Hematopoietic multipotent progenitor cell (in vitro differentiated cells): ENCODE data around the gene LPCAT1. TPM values are rescaled to one million over a fixed set of nuclear protein-coding genes. Genes with fewer than 3 reads are reported as not detected.

Experiments used
- DNase-seq, 3 donors: peaks; one replicate each; pipeline ENCODE4 v3.0.0-alpha.2; 2011 to 2015; ENCODE audit warnings: low read depth in 2 of 3, low spot score in 2 of 3
- small RNA-seq: library from RNA; depleted of rRNA; stranded (forward); fragments of <200 nt; gene quantifications from one replicate; pipeline ENCODE3, GENCODE V24; 2012
- total RNA-seq: library from RNA; depleted of rRNA; stranded (reverse); fragments of >200 nt; gene quantifications from one replicate; pipeline ENCODE4 v1.2.3, GENCODE V29; 2012

The LPCAT1 gene
- total RNA-seq, 1 donor, result 27.5 TPM

GRCh38 chr5:1417586-1418225 lies 106.1 kb downstream of the LPCAT1 start:
- DNase-seq, result no peak

DNA sequence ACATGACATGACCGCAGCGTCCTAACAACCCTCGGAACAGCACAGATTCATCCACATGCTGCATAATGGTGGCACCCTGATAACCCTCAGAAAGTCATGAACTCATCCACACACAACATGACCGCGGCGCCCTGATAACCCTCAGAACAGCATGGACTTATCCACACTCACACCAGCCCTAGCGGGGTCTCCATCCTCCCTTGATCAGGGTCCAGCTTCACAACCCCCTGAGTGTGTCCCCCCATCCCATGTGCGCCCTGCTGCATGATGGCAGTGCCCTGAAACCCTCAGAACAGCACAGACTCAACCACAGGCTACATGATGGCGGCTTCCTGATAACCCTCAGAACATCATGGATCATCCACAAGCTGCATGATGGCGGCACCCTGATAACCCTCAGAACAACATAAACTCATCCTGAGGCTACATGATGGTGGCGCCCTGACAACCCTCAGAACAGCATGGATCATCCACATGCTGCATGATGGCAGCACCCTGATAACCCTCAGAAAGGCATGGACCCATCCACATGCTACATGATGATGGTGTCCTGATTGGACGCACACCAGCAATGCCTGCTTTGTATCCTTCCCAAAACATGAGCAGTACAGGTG lies 106.8 kb downstream of the LPCAT1 start:
- no peak for DNase-seq

- DNase-seq, result no peak
Observed at GRCh38 chr5:1415626-1416360, 108.0 kb downstream of the LPCAT1 start.

GRCh38 chr5:1415059-1415425 lies 108.7 kb downstream of the LPCAT1 start:
- no peak for DNase-seq

DNA sequence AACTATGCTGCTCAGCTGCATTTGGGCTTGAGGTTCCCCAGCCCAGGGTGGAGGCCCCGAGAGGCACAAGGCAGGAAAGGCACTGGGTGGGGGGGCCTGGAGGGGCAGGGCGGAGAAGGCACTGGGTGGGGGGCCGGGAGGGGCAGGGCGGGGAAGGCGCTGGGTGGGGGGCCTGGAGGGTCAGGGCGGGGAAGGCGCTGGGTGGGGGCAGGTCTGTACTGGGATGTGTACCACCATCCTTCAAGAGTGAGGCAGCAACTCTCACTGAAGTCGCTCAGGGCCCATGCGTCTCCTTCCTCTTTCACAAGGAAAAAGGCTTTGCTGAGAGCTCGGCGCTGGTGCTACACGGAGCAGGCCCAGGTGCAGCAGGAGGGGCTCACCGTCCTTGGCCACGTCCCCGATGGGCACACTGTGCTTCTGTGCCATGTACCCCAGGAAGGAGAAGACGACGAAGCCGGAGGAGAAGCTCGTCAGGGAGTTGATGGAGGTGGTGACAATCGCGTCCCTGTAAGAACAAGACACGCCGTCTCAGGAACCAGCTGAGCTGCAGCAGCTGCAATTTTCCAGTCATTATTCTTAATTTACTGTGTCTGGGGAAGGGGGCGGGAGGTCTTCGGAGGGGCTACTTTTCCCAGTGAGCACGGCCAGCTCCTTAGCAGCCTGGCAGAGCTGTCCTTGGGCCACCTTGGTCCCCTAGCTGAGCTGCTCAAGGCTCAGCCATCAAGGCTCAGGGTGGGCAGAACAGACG lies 109.3 kb downstream of the LPCAT1 start:
- DNase-seq, result no peak

- no peak for DNase-seq
Observed at GRCh38 chr5:1413611-1414241, 110.0 kb downstream of the LPCAT1 start.

DNA sequence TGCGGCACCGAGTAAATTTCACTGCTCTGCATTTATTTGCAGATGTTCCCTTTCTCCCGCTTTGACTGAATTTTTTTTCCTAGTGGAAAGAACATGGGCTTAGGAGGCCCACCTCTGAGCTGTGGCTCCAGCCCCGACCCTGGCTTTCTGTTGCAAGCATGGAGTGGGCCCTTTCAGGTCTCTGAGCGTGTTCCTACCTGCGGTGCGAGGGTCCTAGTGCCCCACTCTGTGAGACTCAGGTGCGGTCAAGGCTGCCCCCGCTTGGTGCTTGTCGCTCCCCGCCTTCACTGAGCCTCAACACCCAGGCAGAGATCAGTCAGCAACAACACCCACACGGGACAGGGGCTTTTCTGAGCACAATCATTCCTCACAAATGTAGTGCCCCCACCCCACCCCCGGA lies 110.5 kb downstream of the LPCAT1 start:
- DNase-seq, result no peak

GRCh38 chr5:1412621-1413020 lies 111.1 kb downstream of the LPCAT1 start:
- no peak for DNase-seq

- DNase-seq, result no peak
Observed at GRCh38 chr5:1412163-1412562, 111.6 kb downstream of the LPCAT1 start.

Small RNA genes within 50 kb of the gene (small RNA-seq; reads per million reads assigned to genes)
- not detected for gene MIR6075

Other genes with a start within 250 kb of the LPCAT1 start
- 1.1 TPM for gene TERT, start 228.9 kb downstream of the LPCAT1 start, total RNA-seq
- 130 TPM for gene CLPTM1L, start 178.9 kb downstream of the LPCAT1 start, total RNA-seq
- gene SLC6A3, start 78.5 kb downstream of the LPCAT1 start, total RNA-seq, result not detected